ENCODE data around the gene PIK3R5.

Gene PIK3R5

GRCh38 chr17:8938933-8939332 is 26.6 kb downstream of the PIK3R5 start:
- no peak overlapping the region for H3K4me3 ChIP-seq (ENCODE audit: low read depth, low read length)

GRCh38 chr17:8935191-8935590 is 30.3 kb downstream of the PIK3R5 start:
- peak; percentile 85 for DNase-seq (ENCODE audit: low read depth)
- no peak overlapping the region; the same call in 1 of the 2 replicates for H3K4me3 ChIP-seq (ENCODE audit: low read depth, low read length)
- TF ChIP-seq CTCF (IDR thresholded peaks at IDR 0.05; ENCODE audit: insufficient read depth, low read depth, low read length, missing control alignments), result no peak

More at GRCh38 chr17:8938933-8939332, 26.6 kb downstream of the PIK3R5 start:
- peak; percentile 57 for DNase-seq (ENCODE audit: low read depth)
- no peak for TF ChIP-seq CTCF (IDR thresholded peaks at IDR 0.05; ENCODE audit: insufficient read depth, low read depth, low read length, missing control alignments)

GRCh38 chr17:8934346-8934745 is 31.2 kb downstream of the PIK3R5 start:
- DNase-seq (ENCODE audit: low read depth), result no peak
- TF ChIP-seq CTCF (IDR thresholded peaks at IDR 0.05; ENCODE audit: insufficient read depth, low read depth, low read length, missing control alignments), result no peak
- H3K4me3 ChIP-seq (ENCODE audit: low read depth, low read length), result no peak overlapping the region

GRCh38 chr17:8930649-8931048 is 34.9 kb downstream of the PIK3R5 start:
- TF ChIP-seq CTCF (IDR thresholded peaks at IDR 0.05; ENCODE audit: insufficient read depth, low read depth, low read length, missing control alignments), result no peak
- H3K4me3 ChIP-seq (ENCODE audit: low read depth, low read length), result no peak overlapping the region
- DNase-seq (ENCODE audit: low read depth), result no peak

GRCh38 chr17:8928347-8928746 is 37.2 kb downstream of the PIK3R5 start:
- H3K4me3 ChIP-seq (ENCODE audit: low read depth, low read length), result no peak overlapping the region
- TF ChIP-seq CTCF (IDR thresholded peaks at IDR 0.05; ENCODE audit: insufficient read depth, low read depth, low read length, missing control alignments), result no peak
- DNase-seq (ENCODE audit: low read depth), result no peak

- TF ChIP-seq CTCF (IDR thresholded peaks at IDR 0.05; ENCODE audit: insufficient read depth, low read depth, low read length, missing control alignments), result no peak
- no peak overlapping the region for H3K4me3 ChIP-seq (ENCODE audit: low read depth, low read length)
- DNase-seq (ENCODE audit: low read depth), result no peak
Observed at GRCh38 chr17:8927395-8927794, 38.1 kb downstream of the PIK3R5 start.

GRCh38 chr17:8925808-8926207 is 39.7 kb downstream of the PIK3R5 start:
- TF ChIP-seq CTCF (IDR thresholded peaks at IDR 0.05; ENCODE audit: insufficient read depth, low read depth, low read length, missing control alignments), result no peak
- no peak overlapping the region for H3K4me3 ChIP-seq (ENCODE audit: low read depth, low read length)
- no peak for DNase-seq (ENCODE audit: low read depth)
